Mucosa of rectum (tissue), 2 donors: ENCODE measurements around the gene RNF14.
"Not testable (repeated sequence)": the region's sequence is repeated elsewhere in the genome, so short reads cannot be mapped to it uniquely, and the experiment has no call there.

ENCODE experiments used
- H3K27ac ChIP-seq, 2 donors: one replicate each; pipeline ENCODE4 v1.7.0; 2013; ENCODE audit warnings: inconsistent platforms in 2 of 2, low read depth in 2 of 2, low read length in 2 of 2
- H3K27me3 ChIP-seq, 2 donors: one replicate each; pipeline ENCODE4 v1.7.0; 2013; ENCODE audit warnings: low read length in 2 of 2; ENCODE audit not compliant: control insufficient read depth in 2 of 2, insufficient read depth in 2 of 2
- H3K36me3 ChIP-seq, 2 donors: one replicate each; pipeline ENCODE4 v1.7.0; 2013; ENCODE audit warnings: low read length in 2 of 2; ENCODE audit not compliant: control insufficient read depth in 2 of 2, insufficient read depth in 2 of 2
- H3K4me1 ChIP-seq, 2 donors: one replicate each; pipeline ENCODE4 v1.7.0; 2013; ENCODE audit warnings: low read length in 2 of 2, mild to moderate bottlenecking in 1 of 2; ENCODE audit not compliant: control insufficient read depth in 2 of 2, insufficient read depth in 2 of 2
- H3K4me3 ChIP-seq, 2 donors: one replicate each; pipeline ENCODE4 v1.7.0; 2013; ENCODE audit warnings: low read length in 2 of 2
- H3K9ac ChIP-seq, 2 donors: one replicate each; pipeline ENCODE4 v1.7.0; 2013; ENCODE audit warnings: low read length in 2 of 2, low read depth in 1 of 2, mild to moderate bottlenecking in 1 of 2
- H3K9me3 ChIP-seq, 2 donors: one replicate each; pipeline ENCODE4 v1.7.0; 2013; ENCODE audit warnings: low read length in 2 of 2; ENCODE audit not compliant: control insufficient read depth in 2 of 2
- donor health status: healthy.
- donor health status: Normal muscosa, but diverticular disease.

Gene RNF14

DNA sequence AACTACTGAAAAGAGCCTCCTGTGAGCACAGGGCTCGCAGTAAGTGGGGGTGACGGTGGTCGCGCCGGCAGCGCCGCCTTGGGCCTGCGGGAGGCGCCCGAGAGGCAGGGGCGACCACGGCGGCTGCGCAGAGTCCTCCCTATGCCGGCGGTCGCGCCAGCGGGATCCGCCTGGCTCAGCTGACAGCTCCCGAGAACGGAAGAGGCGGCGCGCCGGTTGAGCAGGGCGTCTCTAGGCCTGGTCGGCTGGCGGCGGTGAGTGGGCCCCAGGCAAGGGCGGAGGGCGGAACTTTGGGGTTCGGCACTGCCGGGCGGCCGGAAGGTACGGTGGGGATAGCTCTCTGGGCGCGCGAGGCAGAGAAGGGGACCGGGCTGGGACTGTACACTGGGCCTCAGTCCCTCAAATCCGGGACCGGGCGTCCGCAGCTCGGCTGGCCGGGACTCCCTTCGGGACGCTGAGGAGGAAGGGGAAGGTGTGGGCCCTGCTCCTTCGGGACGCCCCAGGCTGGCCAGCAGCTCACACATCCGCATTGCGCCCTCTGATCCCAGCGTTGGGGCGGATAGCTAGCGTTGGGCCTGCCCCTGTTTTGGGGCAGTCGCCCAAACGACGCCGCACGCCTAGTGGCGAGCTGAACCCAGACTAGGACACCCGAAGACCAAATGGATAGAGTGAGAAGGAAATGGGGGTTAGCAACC is at the start of gene RNF14:
TSS of gene RNF14 (plus strand) at position 192 of the 695 bp plus-strand sequence. CDS start 4,484 bp downstream, outside the sequence.
- peak within 1 kb of the TSS; percentile 98 to 99 for H3K9ac ChIP-seq
- H3K4me3 ChIP-seq: peak within 1 kb of the TSS; percentile 90 to 98
- peaks cover 13 to 15% of the 10 kb centered on the region in 2 donors for H3K4me1 ChIP-seq
- H3K27me3 ChIP-seq: no peaks in the 10 kb centered on the region
- no peaks in the 10 kb centered on the region for H3K9me3 ChIP-seq
- peaks cover 4 to 7% of the 10 kb centered on the region in 2 donors for H3K36me3 ChIP-seq
- peak within 1 kb of the TSS; percentile 99 for H3K27ac ChIP-seq

DNA sequence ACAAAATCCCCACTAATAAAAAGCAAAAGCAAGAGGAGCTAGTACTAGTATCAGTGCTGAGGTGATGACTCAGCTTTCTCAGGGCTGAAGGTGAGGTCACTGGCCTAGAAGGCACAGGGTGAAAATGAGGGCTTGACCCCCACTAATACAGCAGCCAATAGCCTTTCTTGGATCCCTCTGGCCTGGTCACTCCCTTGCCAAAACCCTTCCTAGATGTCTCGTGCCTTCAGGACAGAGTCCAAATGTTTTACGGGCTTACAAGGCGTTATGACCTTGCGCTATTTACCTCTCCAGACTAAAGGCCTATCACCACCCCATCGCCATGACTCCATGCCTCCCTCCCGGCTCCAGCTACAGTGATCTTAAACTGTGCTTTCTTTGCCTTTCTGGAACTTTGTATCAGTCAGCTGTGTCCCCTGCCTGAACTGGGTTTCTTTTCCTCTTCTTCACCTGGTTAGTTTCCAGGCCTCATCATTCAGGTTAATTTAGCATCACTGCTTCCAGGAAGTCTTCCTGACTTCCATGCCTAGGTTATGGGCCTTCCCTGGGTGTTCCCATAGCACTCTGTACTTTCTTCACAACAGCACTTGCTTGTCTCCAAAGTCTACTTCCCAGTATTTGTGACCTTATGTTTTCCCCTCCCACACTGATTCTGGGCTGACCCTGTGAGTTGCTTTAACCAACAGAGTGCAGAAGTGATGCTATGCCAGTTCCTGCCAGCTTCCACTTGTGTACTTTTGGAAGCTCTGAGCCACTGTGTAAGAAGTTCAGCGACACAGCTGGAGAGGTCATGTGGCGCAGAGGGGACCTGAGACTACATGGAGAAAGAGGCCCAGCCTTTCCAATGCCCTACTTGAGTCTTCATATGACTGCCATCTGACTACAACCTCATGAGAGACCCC is 49.4 kb upstream of the RNF14 start:
- Histone ChIP-seq H3K4me3 (no peak overlapping the region), H3K36me3 (no peaks in the 10 kb centered on the region), H3K9me3 (no peaks in the 10 kb centered on the region), H3K9ac (no peak overlapping the region), H3K27ac (peak overlapping the region; percentile 56 to 61), H3K27me3 (no peaks in the 10 kb centered on the region), H3K4me1 (peaks cover 12 to 39% of the 10 kb centered on the region in 2 donors)

DNA sequence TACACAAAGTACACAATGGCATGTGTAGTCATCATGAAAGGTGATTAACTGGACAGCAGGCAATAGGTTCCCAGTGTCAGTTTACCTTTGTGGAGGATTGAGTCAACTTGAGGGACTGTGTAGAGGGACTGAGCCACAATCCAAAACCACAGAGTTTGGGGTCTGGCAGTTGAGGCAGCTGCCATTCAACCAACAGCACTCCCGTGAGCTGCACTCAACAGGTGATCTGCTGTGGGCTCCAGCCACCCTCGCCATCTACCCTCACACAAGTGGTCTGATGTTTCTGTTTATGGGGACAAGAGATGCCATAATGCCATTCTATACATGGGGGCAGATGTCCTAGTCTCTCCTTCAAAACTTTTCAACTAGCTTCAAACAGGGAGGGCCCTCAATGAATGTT is 48.1 kb upstream of the RNF14 start:
- Histone ChIP-seq H3K4me1 (peaks cover 12 to 39% of the 10 kb centered on the region in 2 donors), H3K9ac (no peak overlapping the region), H3K36me3 (peaks cover 4 to 5% of the 10 kb centered on the region in 2 donors), H3K4me3 (no peak overlapping the region), H3K27me3 (no peaks in the 10 kb centered on the region), H3K9me3 (no peaks in the 10 kb centered on the region), H3K27ac (no peak overlapping the region)

- Histone ChIP-seq H3K4me1 (peaks cover 10 to 28% of the 10 kb centered on the region in 2 donors), H3K27ac (peak overlapping the region; percentile 98 to 99), H3K36me3 (peaks cover 23 to 26% of the 10 kb centered on the region in 2 donors), H3K9ac (peak overlapping the region; percentile 83 to 97), H3K4me3 (peak overlapping the region; percentile 85 to 93)
- H3K9me3 ChIP-seq, H3K27me3 ChIP-seq: not testable (repeated sequence)
These were observed 46.0 kb upstream of the RNF14 start for GRCh38 chr5:141922827-141923447.

DNA sequence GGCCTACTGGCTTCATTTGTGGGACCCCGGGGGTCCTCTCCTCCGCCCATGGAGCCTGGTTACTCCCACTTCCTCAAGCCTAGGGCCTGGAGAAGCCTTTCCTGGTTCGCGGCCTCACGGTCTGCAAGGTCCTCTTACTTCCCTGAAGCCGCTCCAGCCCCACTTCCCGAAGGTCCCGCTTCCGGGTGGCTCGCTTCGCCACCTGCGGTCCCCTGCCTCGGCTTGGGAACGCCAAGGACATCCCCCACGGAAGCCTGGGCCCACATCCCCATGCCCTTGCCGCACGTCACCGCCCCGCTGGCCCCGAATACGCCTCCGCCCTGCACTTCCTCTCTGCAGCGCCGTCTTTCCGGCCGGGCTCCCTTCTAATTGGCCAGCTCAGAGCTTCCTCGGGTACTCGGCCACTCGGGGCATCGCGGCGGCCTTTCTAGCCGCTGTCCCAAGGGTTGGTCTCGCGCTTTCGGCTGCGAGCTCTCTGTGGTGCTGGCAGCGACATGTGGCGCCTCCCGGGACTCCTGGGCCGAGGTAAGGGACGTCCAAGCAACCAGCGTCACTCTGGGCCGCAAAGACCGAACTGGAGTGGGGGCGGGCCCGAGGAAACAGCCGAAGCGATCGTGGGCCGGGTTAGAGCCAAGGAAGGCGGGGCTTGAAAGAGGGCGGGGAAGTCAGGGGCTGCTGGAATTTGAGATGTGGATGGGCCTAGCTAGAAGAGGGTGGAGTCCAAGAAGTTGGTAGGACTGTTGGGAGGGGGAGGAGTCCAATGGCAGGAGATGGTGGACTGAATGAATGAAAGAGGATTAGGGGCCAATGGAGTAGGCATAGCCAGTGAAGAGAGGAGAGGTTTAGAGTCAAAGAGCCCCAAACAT is 45.2 kb upstream of the RNF14 start, which contains the start of gene DELE1:
TSS of gene DELE1 (plus strand) at position 424 of the 866 bp plus-strand sequence. CDS start at position 495, 71 bp downstream.
- Histone ChIP-seq H3K27me3 (no peaks in the 10 kb centered on the region), H3K36me3 (peaks cover 29 to 33% of the 10 kb centered on the region in 2 donors), H3K9me3 (no peaks in the 10 kb centered on the region), H3K4me3 (peak within 1 kb of the TSS; percentile 85 to 93), H3K27ac (peak within 1 kb of the TSS; percentile 98 to 99), H3K9ac (peak within 1 kb of the TSS; percentile 83 to 97), H3K4me1 (peaks cover 6 to 24% of the 10 kb centered on the region in 2 donors)

DNA sequence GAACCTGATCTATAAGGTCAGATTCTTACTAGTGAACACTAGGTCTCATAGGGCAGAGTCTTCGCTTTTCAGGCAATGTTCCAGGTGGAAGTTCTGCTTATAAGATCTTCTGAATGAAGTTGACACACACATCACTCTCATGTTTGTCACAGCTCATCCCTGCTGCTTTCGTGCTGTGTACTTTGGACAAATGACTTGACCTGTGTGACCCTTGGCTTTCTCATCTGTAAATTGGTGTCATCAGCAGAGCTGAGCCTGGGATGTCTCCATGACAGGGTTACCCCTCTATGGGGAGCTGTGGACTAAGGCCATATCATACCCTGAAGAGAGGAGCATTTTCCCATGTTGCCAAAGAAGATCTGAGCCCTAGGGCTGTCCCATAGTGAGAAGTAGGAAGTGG is 42.5 kb upstream of the RNF14 start:
- H3K9ac ChIP-seq: no peak overlapping the region
- H3K4me3 ChIP-seq: no peak overlapping the region
- H3K4me1 ChIP-seq: peaks cover 6 to 13% of the 10 kb centered on the region in 2 donors
- no peaks in the 10 kb centered on the region for H3K9me3 ChIP-seq
- no peak overlapping the region for H3K27ac ChIP-seq
- H3K36me3 ChIP-seq: peaks cover 51 to 59% of the 10 kb centered on the region in 2 donors
- H3K27me3 ChIP-seq: no peaks in the 10 kb centered on the region

- H3K9me3 ChIP-seq: no peaks in the 10 kb centered on the region
- no peak overlapping the region for H3K4me3 ChIP-seq
- no peaks in the 10 kb centered on the region for H3K27me3 ChIP-seq
- H3K36me3 ChIP-seq: peaks cover 62 to 73% of the 10 kb centered on the region in 2 donors
- H3K27ac ChIP-seq: no peak overlapping the region
- peaks cover 6 to 8% of the 10 kb centered on the region in 2 donors for H3K4me1 ChIP-seq
- H3K9ac ChIP-seq: no peak overlapping the region
These were observed 40.9 kb upstream of the RNF14 start for GRCh38 chr5:141928051-141928450.

DNA sequence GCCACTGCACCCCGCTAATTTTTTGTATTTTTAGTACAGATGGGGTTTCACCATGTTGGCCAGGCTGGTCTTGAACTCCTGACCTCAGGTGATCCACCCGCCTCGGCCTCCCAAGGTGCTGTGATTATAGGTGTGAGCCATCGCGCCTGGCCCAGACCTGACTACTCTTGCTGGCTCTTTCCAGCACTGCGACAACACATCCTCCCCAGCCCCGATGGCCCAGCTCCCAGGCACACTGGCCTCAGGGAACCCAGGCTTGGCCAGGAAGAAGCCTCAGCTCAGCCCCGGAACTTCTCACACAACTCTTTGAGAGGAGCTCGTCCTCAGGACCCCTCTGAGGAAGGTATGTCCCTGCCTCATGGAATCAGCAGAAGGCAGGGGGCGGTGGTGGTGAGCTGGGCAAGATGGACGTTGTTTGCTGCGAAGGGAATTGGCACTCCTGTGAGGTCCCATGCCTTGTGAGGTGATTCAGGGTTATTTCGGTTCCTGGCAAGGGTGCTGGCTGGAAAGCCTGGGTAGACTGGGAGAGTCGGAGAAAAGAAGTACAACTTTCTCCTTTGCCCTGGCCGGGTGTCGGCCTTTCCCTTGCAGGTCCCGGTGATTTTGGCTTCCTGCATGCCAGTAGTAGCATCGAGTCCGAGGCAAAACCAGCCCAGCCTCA is 39.4 kb upstream of the RNF14 start:
- H3K36me3 ChIP-seq: peaks cover 72 to 85% of the 10 kb centered on the region in 2 donors
- H3K27ac ChIP-seq: no peak overlapping the region
- H3K4me3 ChIP-seq: no peak overlapping the region
- no peaks in the 10 kb centered on the region for H3K27me3 ChIP-seq
- peaks cover 0 to under 1% of the 10 kb centered on the region in 2 donors for H3K4me1 ChIP-seq
- H3K9me3 ChIP-seq: no peaks in the 10 kb centered on the region
- H3K9ac ChIP-seq: no peak overlapping the region

GRCh38 chr5:141931694-141932093 is 37.2 kb upstream of the RNF14 start:
- H3K9ac ChIP-seq: no peak overlapping the region
- no peak overlapping the region for H3K27ac ChIP-seq
- H3K4me3 ChIP-seq: no peak overlapping the region
- H3K36me3 ChIP-seq: peaks cover 81 to 90% of the 10 kb centered on the region in 2 donors
- no peaks in the 10 kb centered on the region for H3K27me3 ChIP-seq
- H3K9me3 ChIP-seq: no peaks in the 10 kb centered on the region
- H3K4me1 ChIP-seq: no peaks in the 10 kb centered on the region
